Caco-2 (cell line): ENCODE results near the gene ITPR3. TPM values are rescaled to one million over a fixed set of nuclear protein-coding genes. Genes with fewer than 3 reads are reported as not detected.

ENCODE experiments used
- BruUV-seq: library from RNA; stranded (reverse); fragments of 400-500 nt; replicated peaks from 2 replicates; lab custom pipeline; 2021; lab: Mats Ljungman, UMichigan
- CTCF ChIA-PET: fragments of 300-600 bp; sonication (Branson Sonifier 250); formaldehyde crosslinking; loops from one replicate; lab custom pipeline; 2022; ENCODE audit warnings: antibody characterized with exemption; lab: Charles Lee
- POLR2A ChIA-PET: fragments of 300-600 bp; sonication (Branson Sonifier 250); formaldehyde crosslinking; loops from one replicate; lab custom pipeline; 2022; ENCODE audit warnings: antibody characterized with exemption; lab: Charles Lee
- DNase-seq, 2 experiments: peaks; one replicate each; pipeline versions ENCODE4 v3.0.0 to v3.0.0-alpha.2; 2020 to 2022
- H3K27me3 ChIP-seq: replicated peaks from 2 replicates; pipeline ENCODE4 v1.6.0; 2011; ENCODE audit warnings: low read length; ENCODE audit not compliant: control insufficient read depth, insufficient read depth
- H3K36me3 ChIP-seq: 2 replicates; pipeline ENCODE4 v1.5.1; 2011; ENCODE audit warnings: low read length; ENCODE audit not compliant: control insufficient read depth, insufficient read depth
- H3K4me1 ChIP-seq: fragments of 250-450 bp; sonication (Bioruptor Pico); 2 replicates; pipeline ENCODE4 v1.5.1; 2020; ENCODE audit warnings: mild to moderate bottlenecking
- H3K4me3 ChIP-seq: 2 replicates; pipeline ENCODE4 v1.5.1; 2011; ENCODE audit warnings: low read depth, mild to moderate bottlenecking, control low read depth, low read length
- H3K9me3 ChIP-seq: fragments of 250-450 bp; sonication (Bioruptor Pico); 2 replicates; pipeline ENCODE4 v1.5.1; 2020; ENCODE audit warnings: mild to moderate bottlenecking, moderate library complexity
- H3K27ac Mint-ChIP-seq: one replicate; pipeline ENCODE4 v1.8.0; 2022; ENCODE audit warnings: mixed read lengths; ENCODE audit not compliant: unreplicated experiment
- H3K27me3 Mint-ChIP-seq: one replicate; pipeline ENCODE4 v1.8.0; 2022; ENCODE audit warnings: mixed read lengths; ENCODE audit not compliant: insufficient read depth, unreplicated experiment
- H3K36me3 Mint-ChIP-seq: one replicate; pipeline ENCODE4 v1.8.0; 2022; ENCODE audit warnings: mild to moderate bottlenecking, mixed read lengths; ENCODE audit not compliant: insufficient read depth, unreplicated experiment
- H3K4me1 Mint-ChIP-seq: one replicate; pipeline ENCODE4 v1.8.0; 2022; ENCODE audit warnings: low read depth, mixed read lengths; ENCODE audit not compliant: unreplicated experiment
- H3K4me3 Mint-ChIP-seq: one replicate; pipeline ENCODE4 v1.8.0; 2022; ENCODE audit warnings: mild to moderate bottlenecking, moderate library complexity, mixed read lengths; ENCODE audit not compliant: unreplicated experiment
- H3K9me3 Mint-ChIP-seq: one replicate; pipeline ENCODE4 v1.8.0; 2022; ENCODE audit warnings: mixed read lengths; ENCODE audit not compliant: unreplicated experiment
- CTCF ChIP-seq, 2 experiments: fragments of 200-600 bp in 1 of 2; IDR thresholded peaks; 1 replicate in 1 of 2; 2 replicates in 1 of 2; pipeline versions ENCODE4 v1.5.1 to v1.8.0; 2011 to 2022; ENCODE audit warnings: antibody characterized with exemption in 1 of 2, control low read depth in 1 of 2, inconsistent platforms in 1 of 2, low read depth in 1 of 2, low read length in 1 of 2, mild to moderate bottlenecking in 1 of 2, moderate library complexity in 1 of 2; ENCODE audit not compliant: insufficient read depth in 1 of 2, severe bottlenecking in 1 of 2, unreplicated experiment in 1 of 2
- intact Hi-C: fragments of 100-400 bp; cut with micrococcal nuclease; formaldehyde crosslinking; loops from one replicate; pipeline ENCODE4 v1.10.0; 2022; ENCODE audit not compliant: unreplicated experiment
- total RNA-seq: library from RNA; stranded (reverse); gene quantifications from 2 replicates; pipeline ENCODE4 v1.2.3, GENCODE V29; 2022

Gene ITPR3
- total RNA-seq, 1 experiment from 2014 or later, result 42.1 TPM

GRCh38 chr6:33665957-33666356 lies 44.8 kb downstream of the ITPR3 start:
- Mint-ChIP-seq H3K27me3 (no peaks in the 10 kb centered on the region), H3K4me3 (no peak overlapping the region), H3K36me3 (peaks cover 9% of the 10 kb centered on the region), H3K4me1 (peaks cover 9% of the 10 kb centered on the region), H3K9me3 (no peaks in the 10 kb centered on the region), H3K27ac (no peak overlapping the region)
- no peak for DNase-seq
- ChIA-PET POLR2A (no interaction called here), CTCF (interaction anchor here (1.0 to 1.3 kb wide), 4 partner anchors 28 to 176 kb away, joined by 3 to 4 read pairs (median 3); no protein-coding TSS in a partner anchor)
- Histone ChIP-seq H3K4me3 (no peak overlapping the region), H3K27me3 (no peaks in the 10 kb centered on the region), H3K9me3 (no peaks in the 10 kb centered on the region), H3K36me3 (peaks cover 5% of the 10 kb centered on the region), H3K4me1 (peaks cover 8% of the 10 kb centered on the region)
- BruUV-seq, result no TSS peak
- no peak for TF ChIP-seq CTCF (IDR thresholded peaks at IDR 0.05; ENCODE audit: insufficient read depth in 1 of 2, low read depth in 1 of 2, low read length in 1 of 2, severe bottlenecking in 1 of 2, unreplicated experiment in 1 of 2)
- intact Hi-C loops, result no loop called here

- DNase-seq, result no peak
- TF ChIP-seq CTCF (IDR thresholded peaks at IDR 0.05; ENCODE audit: insufficient read depth in 1 of 2, low read depth in 1 of 2, low read length in 1 of 2, severe bottlenecking in 1 of 2, unreplicated experiment in 1 of 2), result no peak
- Mint-ChIP-seq H3K27ac (no peak overlapping the region), H3K9me3 (no peaks in the 10 kb centered on the region), H3K27me3 (no peaks in the 10 kb centered on the region), H3K4me1 (peaks cover 9% of the 10 kb centered on the region), H3K36me3 (peaks cover 16% of the 10 kb centered on the region), H3K4me3 (no peak overlapping the region)
- POLR2A ChIA-PET, result no interaction called here
- Histone ChIP-seq H3K9me3 (no peaks in the 10 kb centered on the region), H3K4me3 (no peak overlapping the region), H3K4me1 (peaks cover 8% of the 10 kb centered on the region), H3K27me3 (no peaks in the 10 kb centered on the region), H3K36me3 (peaks cover 5% of the 10 kb centered on the region)
- CTCF ChIA-PET, result interaction anchor here (1.0 kb wide), 2 partner anchors 27 to 95 kb away, joined by 3 to 4 read pairs; no protein-coding TSS in a partner anchor
- no TSS peak for BruUV-seq
- intact Hi-C loops, result no loop called here
Measured at GRCh38 chr6:33667072-33667471, 46.0 kb downstream of the ITPR3 start.

- TF ChIP-seq CTCF (IDR thresholded peaks at IDR 0.05; ENCODE audit: insufficient read depth in 1 of 2, low read depth in 1 of 2, low read length in 1 of 2, severe bottlenecking in 1 of 2, unreplicated experiment in 1 of 2), result no peak
- no peaks in the 10 kb centered on the region for H3K27me3 Mint-ChIP-seq
- no peak for DNase-seq
- Histone ChIP-seq H3K4me3 (no peak overlapping the region), H3K9me3 (no peaks in the 10 kb centered on the region), H3K36me3 (peaks cover 5% of the 10 kb centered on the region), H3K4me1 (peaks cover 8% of the 10 kb centered on the region), H3K27me3 (no peaks in the 10 kb centered on the region)
- H3K4me1 Mint-ChIP-seq, result peaks cover 9% of the 10 kb centered on the region
- H3K4me3 Mint-ChIP-seq, result no peak overlapping the region
- intact Hi-C loops, result no loop called here
- POLR2A ChIA-PET, result no interaction called here
- no peak overlapping the region for H3K27ac Mint-ChIP-seq
- CTCF ChIA-PET, result no interaction called here
- H3K9me3 Mint-ChIP-seq, result no peaks in the 10 kb centered on the region
- H3K36me3 Mint-ChIP-seq, result peaks cover 16% of the 10 kb centered on the region
- BruUV-seq, result no TSS peak
Measured at GRCh38 chr6:33667776-33668175, 46.7 kb downstream of the ITPR3 start.
